Liver (tissue), 9 donors: ENCODE data around the gene GGA2. TPM values are rescaled to one million over a fixed set of nuclear protein-coding genes. Genes with fewer than 3 reads are reported as not detected.
"Not testable (repeated sequence)": the region's sequence is repeated elsewhere in the genome, so short reads cannot be mapped to it uniquely, and the experiment has no call there.

ENCODE experiments used
- DNase-seq: peaks from one replicate; pipeline ENCODE4 v3.0.0-alpha.2; 2017; ENCODE audit warnings: low spot score
- H3K27ac ChIP-seq, 2 donors: one replicate each; pipeline ENCODE4 v1.7.0; 2013; ENCODE audit warnings: inconsistent platforms in 2 of 2, low read length in 2 of 2, control low read depth in 1 of 2, low read depth in 1 of 2, mild to moderate bottlenecking in 1 of 2
- H3K27me3 ChIP-seq, 4 donors: one replicate each; pipeline versions ENCODE4 v1.6.1 to v1.7.0; 2013; ENCODE audit warnings: low read length in 3 of 4, inconsistent platforms in 1 of 4, mild to moderate bottlenecking in 1 of 4, moderate library complexity in 1 of 4; ENCODE audit not compliant: control insufficient read depth in 4 of 4, insufficient read depth in 4 of 4
- H3K36me3 ChIP-seq, 4 donors: one replicate each; pipeline versions ENCODE4 v1.6.1 to v1.7.0; 2013; ENCODE audit warnings: low read length in 3 of 4, mild to moderate bottlenecking in 3 of 4, low read depth in 1 of 4, moderate library complexity in 1 of 4; ENCODE audit not compliant: control insufficient read depth in 4 of 4, insufficient read depth in 3 of 4
- H3K4me1 ChIP-seq, 4 donors: one replicate each; pipeline versions ENCODE4 v1.6.1 to v1.7.0; 2013; ENCODE audit warnings: low read length in 3 of 4, mild to moderate bottlenecking in 3 of 4, moderate library complexity in 1 of 4; ENCODE audit not compliant: control insufficient read depth in 4 of 4, insufficient read depth in 4 of 4
- H3K4me3 ChIP-seq, 3 donors: one replicate each; pipeline versions ENCODE4 v1.6.1 to v1.7.0; 2013; ENCODE audit warnings: low read length in 3 of 3, control low read depth in 1 of 3, low read depth in 1 of 3, mild to moderate bottlenecking in 1 of 3
- H3K9ac ChIP-seq, 2 donors: one replicate each; pipeline ENCODE4 v1.7.0; 2013; ENCODE audit warnings: low read length in 2 of 2, mild to moderate bottlenecking in 2 of 2, moderate library complexity in 2 of 2, control low read depth in 1 of 2, low read depth in 1 of 2
- H3K9me3 ChIP-seq, 4 donors: one replicate each; pipeline versions ENCODE4 v1.6.1 to v1.7.0; 2013; ENCODE audit warnings: low read length in 3 of 4; ENCODE audit not compliant: control insufficient read depth in 4 of 4
- ATF3 ChIP-seq: IDR thresholded peaks from 2 replicates; pipeline ENCODE4 v1.6.1; 2016; ENCODE audit warnings: antibody characterized with exemption
- CTCF ChIP-seq: fragments of 150-350 bp; IDR thresholded peaks from 2 replicates; pipeline ENCODE4 v1.5.1; 2017; ENCODE audit warnings: improper control_type of control experiment, low read depth, low read length; ENCODE audit not compliant: missing input control
- EGR1 ChIP-seq, 2 donors: IDR thresholded peaks; 2 replicates each; pipeline ENCODE4 v1.6.1; 2016 to 2018; ENCODE audit warnings: antibody characterized with exemption in 2 of 2, low read depth in 2 of 2
- FOXA1 ChIP-seq: IDR thresholded peaks from 2 replicates; pipeline ENCODE4 v1.6.1; 2016; ENCODE audit warnings: antibody characterized with exemption
- FOXA2 ChIP-seq: IDR thresholded peaks from 2 replicates; pipeline ENCODE4 v1.6.1; 2016; ENCODE audit warnings: antibody characterized with exemption
- GABPA ChIP-seq, 2 donors: IDR thresholded peaks in 1 of 2; conservative IDR thresholded peaks in 1 of 2; 2 replicates each; pipeline ENCODE4 v1.6.1; 2016; ENCODE audit warnings: antibody characterized with exemption in 2 of 2, mild to moderate bottlenecking in 1 of 2, moderate library complexity in 1 of 2
- HNF4A ChIP-seq, 2 donors: conservative IDR thresholded peaks; 2 replicates each; pipeline ENCODE4 v1.6.1; 2016; ENCODE audit warnings: antibody characterized with exemption in 2 of 2, mild to moderate bottlenecking in 2 of 2
- HNF4G ChIP-seq: IDR thresholded peaks from 2 replicates; pipeline ENCODE4 v1.6.1; 2016; ENCODE audit warnings: antibody characterized with exemption
- JUND ChIP-seq, 2 donors: IDR thresholded peaks; 2 replicates each; pipeline ENCODE4 v1.6.1; 2016; ENCODE audit warnings: antibody characterized with exemption in 2 of 2
- NR2F2 ChIP-seq: IDR thresholded peaks from 2 replicates; pipeline ENCODE4 v1.6.1; 2016; ENCODE audit warnings: antibody characterized with exemption
- RAD21 ChIP-seq, 2 donors: IDR thresholded peaks; 2 replicates each; pipeline ENCODE4 v1.6.1; 2016; ENCODE audit warnings: antibody characterized with exemption in 2 of 2, mild to moderate bottlenecking in 2 of 2
- REST ChIP-seq: IDR thresholded peaks from 2 replicates; pipeline ENCODE4 v1.6.1; 2016; ENCODE audit warnings: antibody characterized with exemption, mild to moderate bottlenecking
- RXRA ChIP-seq, 2 donors: IDR thresholded peaks; 2 replicates each; pipeline ENCODE4 v1.6.1; 2017 to 2018; ENCODE audit warnings: antibody characterized with exemption in 2 of 2, mild to moderate bottlenecking in 1 of 2
- SP1 ChIP-seq: IDR thresholded peaks from 2 replicates; pipeline ENCODE4 v1.6.1; 2018; ENCODE audit warnings: antibody characterized with exemption, mild to moderate bottlenecking
- TAF1 ChIP-seq: conservative IDR thresholded peaks from 2 replicates; pipeline ENCODE4 v1.6.1; 2016; ENCODE audit warnings: antibody characterized with exemption, mild to moderate bottlenecking
- YY1 ChIP-seq: IDR thresholded peaks from 2 replicates; pipeline ENCODE4 v1.6.1; 2016; ENCODE audit warnings: antibody characterized with exemption, mild to moderate bottlenecking
- WGBS: extraction: QIAGEN DNeasy Blood & Tissue Kit; methylation state at CpG from one replicate; pipeline ENCODE4 v1.1.7; 2013; 5-methylcytosine and 5-hydroxymethylcytosine counted together
- polyA plus RNA-seq, 2 donors: library from polyadenylated mRNA; stranded (reverse) in 1 of 2; unstranded in 1 of 2; fragments of 200-250 nt in 1 of 2; fragments of >200 nt in 1 of 2; fragmentation: Nextera tagmentation in 1 of 2; extraction: Ambion mirVana in 1 of 2; gene quantifications; one replicate each; pipeline versions ENCODE4 v1.2.1 to v1.2.3, GENCODE V29; 2013 to 2015
- total RNA-seq, 2 donors: library from RNA; depleted of rRNA; stranded (reverse); fragments of >200 nt; gene quantifications; one replicate each; pipeline ENCODE4 v1.2.3, GENCODE V29; 2014
- TF ChIP-seq, protein P1 (sequence below): IDR thresholded peaks from 2 replicates; pipeline ENCODE4 v1.6.1; 2016; ENCODE audit warnings: antibody characterized with exemption
- TF ChIP-seq, protein P2 (sequence below): IDR thresholded peaks from 2 replicates; pipeline ENCODE4 v1.6.1; 2016; ENCODE audit warnings: antibody characterized with exemption
- donor health status: healthy.
- donor health status: healthy.
- donor health status: healthy.
- donor health status: healthy.
- donor health status: healthy.

GGA2 gene
- total and polyA plus RNA-seq, 4 donors, result 8.4 to 23.9 (median 16.0) TPM

DNA sequence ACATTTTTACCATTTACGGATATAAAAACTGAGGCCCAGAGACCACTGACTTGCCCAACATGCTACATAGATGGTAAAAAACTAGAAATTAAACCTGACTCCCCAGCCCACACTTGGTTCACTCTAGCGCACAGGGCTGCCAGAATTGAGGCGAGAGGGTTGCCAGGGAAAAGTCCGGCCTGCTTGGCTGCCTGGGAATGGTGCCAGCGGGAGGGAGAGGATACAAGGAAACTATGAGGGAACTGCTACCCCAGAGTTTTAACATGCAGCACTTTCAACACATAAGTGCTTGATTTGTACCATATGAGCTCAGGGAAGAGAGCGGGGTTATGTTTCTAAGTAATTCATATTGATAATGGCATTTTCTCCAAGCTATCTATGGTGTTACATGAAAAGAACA, 47.3 kb downstream of the GGA2 start:
- not testable (repeated sequence) for H3K4me1 ChIP-seq, H3K27ac ChIP-seq, H3K9ac ChIP-seq, H3K27me3 ChIP-seq, H3K4me3 ChIP-seq, H3K9me3 ChIP-seq, DNase-seq
- peaks cover 2 to 30% (median 24%) of the 10 kb centered on the region in 4 donors for H3K36me3 ChIP-seq
- 28% methylated on average over 5 of the region's 6 CpGs for WGBS

GRCh38 chr16:23453338-23454052, 56.8 kb downstream of the GGA2 start:
- Histone ChIP-seq H3K4me3 (peak overlapping the region; percentile 70 to 99 (median 98)), H3K27me3 (no peaks in the 10 kb centered on the region), H3K9ac (no peak overlapping the region), H3K27ac (peak overlapping the region in 1 of 2 donors; percentile 88), H3K4me1 (peaks cover 11 to 21% (median 18%) of the 10 kb centered on the region in 4 donors), H3K9me3 (no peaks in the 10 kb centered on the region), H3K36me3 (peaks cover 0 to 9% (median 2%) of the 10 kb centered on the region in 4 donors)
- 59% methylated on average over 37 of the region's 37 CpGs for WGBS
- no peak for DNase-seq
- TF ChIP-seq SP1, result no peak

DNA sequence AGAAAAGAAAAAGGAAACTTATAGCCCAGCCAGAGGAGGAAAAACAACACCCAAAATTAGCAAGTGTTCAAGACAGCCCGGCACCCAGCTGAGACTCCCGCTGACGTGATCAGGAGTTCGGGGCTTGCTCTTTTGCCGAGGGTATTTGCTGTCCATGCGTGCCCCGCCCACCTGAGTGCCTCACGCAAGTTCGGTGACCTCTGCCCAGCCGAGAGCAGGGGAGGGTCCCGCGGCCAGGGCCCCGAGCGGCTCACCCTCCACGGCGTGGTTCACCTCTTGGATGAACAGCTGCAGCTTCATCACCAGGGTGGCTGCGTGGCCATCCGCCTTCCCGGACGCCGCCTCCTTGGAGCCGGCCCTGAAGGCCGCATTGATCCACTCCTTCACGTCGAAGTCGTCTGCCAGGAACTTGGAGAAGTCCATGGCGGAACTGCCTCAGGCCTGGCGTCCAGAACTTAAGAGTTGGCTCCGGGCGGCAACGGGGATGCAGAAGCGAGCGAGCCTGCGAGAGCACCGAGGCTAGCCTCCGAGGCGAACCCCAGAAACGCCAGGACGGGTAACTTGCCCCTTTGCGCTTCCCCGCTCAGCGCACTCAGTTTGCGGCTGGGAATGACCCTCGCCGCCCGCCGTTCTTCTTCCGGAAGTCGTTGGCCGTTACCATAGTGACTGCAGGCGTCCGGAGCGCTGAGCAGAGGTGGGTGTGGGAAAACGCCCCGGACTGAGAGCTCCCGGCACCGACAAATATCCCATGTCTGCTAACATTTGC, 57.5 kb downstream of the GGA2 start, which contains the start of gene COG7:
COG7 (minus strand) TSS at position 618 of the 766 bp plus-strand sequence; CDS start at position 423, 195 bp downstream.
- Histone ChIP-seq H3K36me3 (peaks cover 0 to 9% (median 2%) of the 10 kb centered on the region in 4 donors), H3K9me3 (no peaks in the 10 kb centered on the region), H3K27me3 (no peaks in the 10 kb centered on the region), H3K9ac (peak within 1 kb of the TSS; percentile 52 to 81), H3K27ac (peak within 1 kb of the TSS; percentile 85 to 88), H3K4me3 (peak within 1 kb of the TSS; percentile 70 to 99 (median 98)), H3K4me1 (peaks cover 11 to 21% (median 18%) of the 10 kb centered on the region in 4 donors)
- under 1% methylated on average over 57 of the region's 57 CpGs for WGBS
- TF ChIP-seq CTCF, result no peak
- TF ChIP-seq REST, result peak; percentile 22
- peak; percentile 92 for TF ChIP-seq YY1
- TF ChIP-seq RAD21 (IDR thresholded peaks at IDR 0.05), result no peak
- no peak for TF ChIP-seq HNF4A (conservative IDR thresholded peaks at IDR 0.05)
- TF ChIP-seq, protein P1, sequence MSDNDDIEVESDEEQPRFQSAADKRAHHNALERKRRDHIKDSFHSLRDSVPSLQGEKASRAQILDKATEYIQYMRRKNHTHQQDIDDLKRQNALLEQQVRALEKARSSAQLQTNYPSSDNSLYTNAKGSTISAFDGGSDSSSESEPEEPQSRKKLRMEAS, result peak; percentile 55
- TF ChIP-seq FOXA2, result no peak
- no peak for TF ChIP-seq JUND (IDR thresholded peaks at IDR 0.05)
- TF ChIP-seq TAF1, result no peak
- peak; percentile 30 for TF ChIP-seq FOXA1
- TF ChIP-seq ATF3, result no peak
- peak; percentile 33 for TF ChIP-seq NR2F2
- TF ChIP-seq HNF4G, result no peak
- no peak for TF ChIP-seq SP1
- TF ChIP-seq, protein P2, sequence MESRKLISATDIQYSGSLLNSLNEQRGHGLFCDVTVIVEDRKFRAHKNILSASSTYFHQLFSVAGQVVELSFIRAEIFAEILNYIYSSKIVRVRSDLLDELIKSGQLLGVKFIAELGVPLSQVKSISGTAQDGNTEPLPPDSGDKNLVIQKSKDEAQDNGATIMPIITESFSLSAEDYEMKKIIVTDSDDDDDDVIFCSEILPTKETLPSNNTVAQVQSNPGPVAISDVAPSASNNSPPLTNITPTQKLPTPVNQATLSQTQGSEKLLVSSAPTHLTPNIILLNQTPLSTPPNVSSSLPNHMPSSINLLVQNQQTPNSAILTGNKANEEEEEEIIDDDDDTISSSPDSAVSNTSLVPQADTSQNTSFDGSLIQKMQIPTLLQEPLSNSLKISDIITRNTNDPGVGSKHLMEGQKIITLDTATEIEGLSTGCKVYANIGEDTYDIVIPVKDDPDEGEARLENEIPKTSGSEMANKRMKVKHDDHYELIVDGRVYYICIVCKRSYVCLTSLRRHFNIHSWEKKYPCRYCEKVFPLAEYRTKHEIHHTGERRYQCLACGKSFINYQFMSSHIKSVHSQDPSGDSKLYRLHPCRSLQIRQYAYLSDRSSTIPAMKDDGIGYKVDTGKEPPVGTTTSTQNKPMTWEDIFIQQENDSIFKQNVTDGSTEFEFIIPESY, result peak; percentile 79
- peak; percentile 41 to 92 for TF ChIP-seq GABPA (IDR thresholded peaks at IDR 0.05 in 1 of 2, conservative IDR thresholded peaks at IDR 0.05 in 1 of 2)
- TF ChIP-seq EGR1 (IDR thresholded peaks at IDR 0.05; ENCODE audit: low read depth in 2 of 2), result peak in 1 of 2 donors; percentile 8
- peak; percentile 54 to 73 for TF ChIP-seq RXRA (IDR thresholded peaks at IDR 0.05)
- DNase-seq, result peak; percentile 93
